ENCODE results near the gene MIA2.

GRCh38 chr14:39229601-39230110, 4.1 kb upstream of the MIA2 start:
- no peak for TF ChIP-seq POLR2A (IDR thresholded peaks at IDR 0.05; ENCODE audit: low read depth, low read length)
- TF ChIP-seq TAF1 (IDR thresholded peaks at IDR 0.05; ENCODE audit: borderline replicate concordance, low read depth, low read length): no peak

Data from GM12892 (cell line).